Spinal cord (tissue), 10 donors: ENCODE measurements around the gene RNF130. TPM values are rescaled to one million over a fixed set of nuclear protein-coding genes. Genes with fewer than 3 reads are reported as not detected.

Experiments used
- DNase-seq, 6 donors: peaks; one replicate each; pipeline versions ENCODE4 v3.0.0 to v3.0.0-alpha.2; 2013 to 2015; ENCODE audit warnings: low spot score in 6 of 6, low read depth in 4 of 6
- H3K27ac ChIP-seq: one replicate; pipeline ENCODE4 v1.5.1; 2013; ENCODE audit warnings: low read depth, low read length, control low read depth
- H3K27me3 ChIP-seq: one replicate; pipeline ENCODE4 v1.6.1; 2013; ENCODE audit warnings: low read length; ENCODE audit not compliant: control insufficient read depth, insufficient read depth
- H3K36me3 ChIP-seq: one replicate; pipeline ENCODE4 v1.6.1; 2013; ENCODE audit warnings: low read length; ENCODE audit not compliant: control insufficient read depth, insufficient read depth
- H3K4me1 ChIP-seq: one replicate; pipeline ENCODE4 v1.6.1; 2013; ENCODE audit warnings: low read length; ENCODE audit not compliant: control insufficient read depth, insufficient read depth
- H3K4me3 ChIP-seq: one replicate; pipeline ENCODE4 v1.5.1; 2013; ENCODE audit warnings: low read depth, low read length, control low read depth
- H3K9me3 ChIP-seq: one replicate; pipeline ENCODE4 v1.6.1; 2013; ENCODE audit warnings: low read length; ENCODE audit not compliant: control insufficient read depth, insufficient read depth
- WGBS: methylation state at CpG from one replicate; pipeline ENCODE4 v1.1.5; 2013; ENCODE audit warnings: missing lambda C conversion rate; ENCODE audit not compliant: insufficient coverage; 5-methylcytosine and 5-hydroxymethylcytosine counted together
- polyA plus RNA-seq, 2 donors: library from polyadenylated mRNA; unstranded; fragments of 120-200 nt; gene quantifications; one replicate each; pipeline ENCODE4 v1.2.1, GENCODE V29; 2013; ENCODE audit not compliant: insufficient read length in 2 of 2
- total RNA-seq, 2 donors: library from RNA; depleted of rRNA in 1 of 2; stranded (reverse); fragments of 120-200 nt in 1 of 2; fragments of >200 nt in 1 of 2; gene quantifications; one replicate each; pipeline versions ENCODE4 v1.2.3 to v1.2.4, GENCODE V29; 2013 to 2014
- donor health status: healthy.

The RNF130 gene
- total and polyA plus RNA-seq, 4 donors, result 66.5 to 102 (median 90.3) TPM

DNA sequence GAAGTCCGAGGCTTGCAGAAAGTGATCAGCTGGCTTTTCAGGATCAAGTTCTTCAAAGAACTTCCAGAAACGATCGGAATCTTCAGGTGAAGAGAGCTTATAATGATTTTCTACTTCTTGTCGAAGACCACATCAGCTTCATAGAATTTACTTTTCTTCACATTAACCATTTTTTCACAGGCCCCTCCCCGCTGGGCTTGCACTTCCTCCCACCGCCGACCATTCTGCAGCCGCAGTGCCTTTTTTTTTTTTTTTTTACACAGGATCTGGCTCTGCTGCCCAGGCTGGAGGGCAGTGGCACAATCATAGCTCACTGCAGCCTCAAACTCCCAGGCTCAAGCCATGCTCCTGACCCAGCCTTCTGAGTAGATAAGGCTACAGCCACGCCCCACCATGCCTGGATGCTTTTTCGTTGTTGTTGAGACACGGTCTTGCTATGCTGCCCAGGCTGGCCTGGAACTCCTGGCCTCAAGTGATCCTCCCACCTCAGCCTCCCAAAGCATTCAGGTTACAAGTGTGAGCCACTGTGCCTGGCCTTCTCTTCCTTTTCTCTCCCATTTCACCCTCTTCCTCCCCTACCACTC is 15.3 kb upstream of the RNF130 start:
- H3K27ac ChIP-seq, result no peak overlapping the region
- 89% methylated on average over 10 of the region's 11 CpGs for WGBS

DNA sequence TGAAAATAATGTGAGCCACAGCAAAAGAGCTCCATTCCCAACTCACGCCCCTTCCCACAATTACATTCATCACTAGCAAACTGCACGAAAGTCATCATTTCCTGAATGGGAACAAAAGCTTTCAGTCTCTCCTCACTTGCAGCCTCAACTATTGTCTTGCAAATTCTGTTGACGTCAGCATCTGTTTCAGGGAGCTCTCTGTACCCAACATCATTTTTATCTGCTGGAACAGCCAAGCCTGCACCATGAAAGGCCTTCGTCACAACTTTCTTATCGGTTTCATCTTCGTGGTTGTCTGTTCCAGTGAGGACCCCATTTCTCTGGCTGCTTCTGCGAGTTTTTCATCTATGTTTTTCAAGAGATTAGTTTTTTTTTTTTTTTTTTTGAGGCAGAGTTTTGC is 14.3 kb upstream of the RNF130 start:
- DNase-seq, result peak in 2 of 6 donors; percentile 59 to 60
- Histone ChIP-seq H3K36me3 (no peaks in the 10 kb centered on the region), H3K27ac (no peak overlapping the region), H3K9me3 (no peaks in the 10 kb centered on the region), H3K4me3 (no peak overlapping the region), H3K27me3 (no peaks in the 10 kb centered on the region), H3K4me1 (peaks cover 23% of the 10 kb centered on the region)
- WGBS, result 32% methylated on average over 4 of the region's 7 CpGs

More for the DNA sequence above, 15.3 kb upstream of the RNF130 start:
- peaks cover 26% of the 10 kb centered on the region for H3K4me1 ChIP-seq
- no peaks in the 10 kb centered on the region for H3K36me3 ChIP-seq
- H3K4me3 ChIP-seq, result no peak overlapping the region
- no peaks in the 10 kb centered on the region for H3K9me3 ChIP-seq
- no peak for DNase-seq
- no peaks in the 10 kb centered on the region for H3K27me3 ChIP-seq

DNA sequence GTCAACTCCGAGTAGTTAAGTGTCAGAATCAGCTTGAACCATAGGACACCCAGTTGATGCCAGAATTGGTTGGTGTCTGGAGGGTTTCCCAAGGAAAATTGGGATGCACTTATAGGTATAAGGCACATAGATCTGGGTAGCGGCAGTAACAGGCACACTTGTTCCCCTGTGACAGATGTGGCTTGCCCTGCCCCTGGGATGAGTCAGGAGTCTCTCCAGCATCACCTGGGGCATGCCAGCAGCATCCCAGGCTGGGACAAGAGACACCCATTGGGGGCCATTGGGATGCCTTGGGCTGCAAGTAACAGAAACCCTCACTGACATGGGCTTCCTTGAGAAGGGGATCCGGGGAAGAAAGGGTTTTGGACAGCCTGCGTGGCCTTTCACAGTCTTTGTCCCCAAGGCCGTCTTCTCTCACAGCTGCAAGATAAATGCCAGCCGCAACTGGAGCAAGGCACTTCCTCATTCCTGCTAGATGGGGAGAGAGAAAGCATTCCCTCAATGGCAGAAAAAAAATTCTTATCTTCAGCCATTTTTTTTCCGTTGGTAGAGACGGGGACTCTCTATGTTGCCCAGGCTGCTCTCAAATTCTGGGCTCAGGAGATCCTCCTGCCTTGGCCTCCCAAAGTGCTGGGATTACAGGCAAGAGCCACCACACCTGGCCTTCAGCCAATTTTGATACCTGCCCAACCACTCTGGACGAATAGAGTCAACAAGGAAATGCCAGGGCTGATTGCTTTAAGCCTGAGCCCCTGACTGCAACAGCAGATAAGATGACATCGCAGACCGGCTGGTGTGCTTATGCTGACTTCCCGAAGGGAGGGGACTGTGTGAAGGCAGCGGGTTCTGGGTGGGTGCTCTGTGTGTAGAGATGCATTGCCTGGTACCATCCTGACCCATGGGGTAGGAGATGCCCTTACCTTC is 13.3 kb upstream of the RNF130 start:
- DNase-seq, result no peak
- no peaks in the 10 kb centered on the region for H3K36me3 ChIP-seq
- 87% methylated on average over 7 of the region's 13 CpGs for WGBS
- H3K27me3 ChIP-seq, result no peaks in the 10 kb centered on the region
- peaks cover 16% of the 10 kb centered on the region for H3K4me1 ChIP-seq
- no peak overlapping the region for H3K27ac ChIP-seq
- H3K4me3 ChIP-seq, result no peak overlapping the region
- H3K9me3 ChIP-seq, result no peaks in the 10 kb centered on the region

DNA sequence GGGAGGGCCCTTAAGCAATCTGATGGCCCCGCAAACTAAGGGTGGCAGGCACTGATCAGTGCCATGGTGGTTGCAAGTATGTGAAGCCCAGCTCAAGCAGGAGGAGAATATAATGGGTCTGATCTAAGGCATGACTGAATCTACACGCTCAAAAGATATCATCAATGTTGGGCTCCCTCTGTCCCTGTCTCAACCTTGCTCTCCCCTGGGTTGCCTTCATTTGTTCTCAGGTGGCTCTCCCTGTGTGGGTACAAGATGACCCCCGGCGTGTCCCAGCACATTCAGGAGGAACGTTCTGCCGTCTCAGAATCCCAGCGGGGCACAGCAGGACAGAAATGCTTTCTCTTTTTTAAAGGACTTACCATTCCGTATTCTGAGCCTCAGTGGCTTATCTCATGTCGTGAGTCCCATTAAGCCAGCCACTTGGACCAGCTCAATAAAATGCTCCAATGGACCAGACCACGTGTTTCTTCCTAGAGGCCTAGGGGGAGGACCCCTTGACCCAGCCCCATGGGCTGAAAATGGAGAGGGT is 12.0 kb upstream of the RNF130 start:
- DNase-seq, result no peak
- Histone ChIP-seq H3K4me3 (no peak overlapping the region), H3K27me3 (no peaks in the 10 kb centered on the region), H3K27ac (no peak overlapping the region), H3K4me1 (peaks cover 14% of the 10 kb centered on the region), H3K9me3 (no peaks in the 10 kb centered on the region), H3K36me3 (no peaks in the 10 kb centered on the region)
- 76% methylated on average over 10 of the region's 10 CpGs for WGBS

DNA sequence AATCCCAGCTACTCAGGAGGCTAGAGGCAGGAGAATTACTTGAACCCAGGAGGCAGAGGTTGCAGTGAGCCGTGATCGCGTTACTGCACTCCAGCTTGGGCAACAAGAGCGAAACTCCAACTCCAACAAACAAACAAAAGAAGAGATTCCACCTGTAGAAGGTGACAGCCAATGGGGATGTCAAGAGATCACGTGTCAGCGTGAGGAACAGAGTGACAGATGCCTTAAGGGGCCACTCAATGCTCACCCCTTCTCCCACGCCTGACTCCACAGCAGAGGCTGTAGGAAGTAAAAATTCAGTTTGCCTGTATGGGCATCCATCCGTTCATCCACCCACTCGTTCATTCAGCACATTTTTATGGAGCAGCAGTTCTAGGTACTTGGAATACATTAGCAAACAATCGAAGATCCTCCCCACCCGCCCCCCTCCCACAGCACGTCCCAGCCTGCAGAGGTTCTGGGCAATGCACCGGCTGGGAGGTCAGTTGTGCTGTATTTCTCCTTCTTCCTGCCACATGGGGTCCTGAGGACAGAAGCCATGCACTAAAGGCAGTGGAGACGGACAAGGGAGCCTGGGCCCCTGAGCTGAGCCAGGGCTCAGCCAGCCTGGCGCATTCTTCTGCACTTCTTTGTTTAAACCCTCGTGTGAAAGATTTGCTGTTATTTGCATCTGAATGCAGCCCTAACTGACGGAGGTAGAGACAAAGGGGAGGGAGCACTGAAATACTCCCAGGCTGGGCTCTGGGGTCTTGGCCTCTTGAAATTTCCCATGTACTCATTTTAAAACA is 11.3 kb upstream of the RNF130 start:
- Histone ChIP-seq H3K27ac (no peak overlapping the region), H3K36me3 (no peaks in the 10 kb centered on the region), H3K9me3 (no peaks in the 10 kb centered on the region), H3K4me3 (no peak overlapping the region), H3K27me3 (no peaks in the 10 kb centered on the region), H3K4me1 (peaks cover 14% of the 10 kb centered on the region)
- DNase-seq, result peak in 2 of 6 donors; percentile 66
- WGBS, result 36% methylated on average over 6 of the region's 17 CpGs

DNA sequence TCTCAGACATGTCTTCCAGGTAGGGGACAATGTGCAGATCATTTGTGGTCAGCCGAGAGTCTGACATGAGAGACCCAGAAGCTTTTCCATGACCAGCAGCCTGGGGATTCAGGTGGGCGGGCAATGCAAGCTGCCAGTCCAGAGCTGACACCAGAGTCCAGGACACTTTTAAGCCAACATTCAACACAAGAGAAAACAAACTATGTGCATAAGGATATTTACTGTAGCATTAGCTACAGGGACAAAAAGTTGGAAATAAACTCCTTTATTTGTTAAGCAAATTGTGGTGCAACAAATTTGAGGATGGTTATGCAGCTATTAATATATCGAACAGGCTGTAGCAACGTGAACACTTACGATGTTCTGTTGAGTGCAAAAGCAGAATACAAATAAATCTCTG is 9.9 kb upstream of the RNF130 start:
- no peak for DNase-seq
- H3K27me3 ChIP-seq, result no peaks in the 10 kb centered on the region
- no peak overlapping the region for H3K27ac ChIP-seq
- no peaks in the 10 kb centered on the region for H3K9me3 ChIP-seq
- H3K4me3 ChIP-seq, result no peak overlapping the region
- no peaks in the 10 kb centered on the region for H3K36me3 ChIP-seq
- WGBS, result 100% methylated on average over 1 of the region's 5 CpGs
- peaks cover 14% of the 10 kb centered on the region for H3K4me1 ChIP-seq

DNA sequence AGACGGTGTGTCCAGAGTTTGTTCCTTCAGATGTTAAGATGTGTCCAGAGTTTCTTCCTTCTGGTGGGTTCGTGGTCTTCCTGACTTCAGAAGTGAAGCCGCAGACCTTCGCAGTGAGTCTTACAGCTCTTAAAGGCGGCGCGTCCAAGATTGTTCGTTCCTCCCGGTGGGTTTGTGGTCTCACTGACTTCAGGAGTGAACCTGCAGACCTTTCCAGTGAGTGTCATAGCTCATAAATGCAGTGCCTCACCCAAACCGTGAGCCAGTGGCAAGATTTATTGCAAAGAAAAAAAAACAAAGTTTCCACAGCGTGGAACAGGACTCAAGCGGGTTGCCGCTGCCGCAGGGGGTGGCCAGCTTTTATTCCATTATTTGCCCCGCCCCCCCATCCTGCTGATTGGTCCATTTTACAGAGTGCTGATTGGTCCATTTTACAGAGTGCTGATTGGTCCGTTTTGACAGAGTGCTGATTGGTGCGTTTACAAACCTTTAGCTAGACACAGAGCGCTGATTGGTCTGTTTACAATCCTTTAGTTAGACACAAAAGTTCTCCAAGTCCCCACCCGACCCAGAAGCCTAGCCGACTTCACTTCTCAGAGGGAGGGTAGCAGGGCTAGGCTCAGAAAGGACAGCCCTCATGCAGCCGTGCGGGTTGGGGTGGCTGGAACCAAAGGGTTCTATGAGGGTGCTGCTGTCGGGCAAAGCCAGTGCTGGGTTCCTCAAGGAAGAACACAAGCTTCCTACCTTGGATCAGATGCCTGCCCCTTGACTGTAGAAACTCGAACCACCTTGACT is 9.1 kb upstream of the RNF130 start:
- Histone ChIP-seq H3K27ac (no peak overlapping the region), H3K9me3 (no peaks in the 10 kb centered on the region), H3K27me3 (no peaks in the 10 kb centered on the region), H3K4me3 (no peak overlapping the region), H3K36me3 (no peaks in the 10 kb centered on the region), H3K4me1 (peaks cover 14% of the 10 kb centered on the region)
- DNase-seq, result no peak
- 90% methylated on average over 16 of the region's 24 CpGs for WGBS

DNA sequence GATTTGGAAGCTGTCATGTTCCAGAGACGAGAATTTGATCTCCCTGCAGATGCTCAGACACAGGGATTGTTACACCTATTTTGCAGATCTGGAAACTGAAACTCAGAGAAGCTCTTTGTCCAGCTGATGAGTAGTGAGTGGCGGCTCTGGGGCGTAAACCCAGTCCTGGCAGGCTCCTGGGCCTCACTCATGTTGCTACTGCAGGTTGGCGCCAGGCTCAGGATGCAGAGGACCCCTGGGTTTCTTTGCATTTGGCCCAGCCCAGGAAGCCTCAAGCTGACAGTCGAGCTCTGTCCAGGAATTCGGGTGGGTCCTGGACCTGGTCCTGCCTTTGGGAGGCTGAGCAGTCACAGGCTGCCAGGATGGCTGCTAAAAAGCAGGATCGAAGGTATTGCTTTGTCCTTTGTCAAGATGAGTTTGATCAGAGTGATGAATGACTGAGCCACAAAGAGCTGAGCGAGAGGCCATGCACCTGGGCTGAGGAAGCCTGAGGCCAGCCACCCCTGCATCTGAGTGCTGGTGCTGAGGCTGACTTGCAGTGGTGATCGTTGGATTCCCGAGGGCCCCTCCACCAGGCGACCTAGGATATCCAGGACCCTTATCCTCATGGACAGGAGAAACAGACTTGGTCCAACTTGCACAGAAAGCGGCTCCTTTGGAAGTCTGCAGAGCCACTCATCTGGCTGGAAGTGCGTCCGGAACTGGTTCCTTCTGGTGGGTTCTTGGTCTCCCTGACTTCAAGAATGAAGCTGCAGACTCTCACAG is 8.3 kb upstream of the RNF130 start:
- H3K27ac ChIP-seq, result no peak overlapping the region
- no peak overlapping the region for H3K4me3 ChIP-seq
- H3K36me3 ChIP-seq, result no peaks in the 10 kb centered on the region
- H3K27me3 ChIP-seq, result no peaks in the 10 kb centered on the region
- no peaks in the 10 kb centered on the region for H3K9me3 ChIP-seq
- no peak for DNase-seq
- peaks cover 10% of the 10 kb centered on the region for H3K4me1 ChIP-seq
- 85% methylated on average over 14 of the region's 14 CpGs for whole genome bisulfite sequencing
